HCEC 1CT (cell line): ENCODE data around the gene HBM.
A peak's percentile ranks its signal among the peaks of the same experiment; 100 is the strongest.
"Not testable (repeated sequence)": the region's sequence is repeated elsewhere in the genome, so short reads cannot be mapped to it uniquely, and the experiment has no call there.

Source experiments
- DNase-seq: peaks from one replicate; pipeline ENCODE4 v3.0.0-alpha.2; 2017

Gene HBM

GRCh38 chr16:170788-171187, 5.0 kb downstream of the HBM start:
- no peak for DNase-seq

GRCh38 chr16:172374-172941, 6.7 kb downstream of the HBM start, which contains the start of gene HBA2:
Gene HBA2, plus strand, starts transcription at chr16:172876. Its CDS starts 37 bp downstream, at chr16:172913.
- DNase-seq, result not testable (repeated sequence)

GRCh38 chr16:173211-173854, 7.6 kb downstream of the HBM start:
- DNase-seq, result not testable (repeated sequence)

- DNase-seq, result peak; percentile 5
These were observed 8.4 kb downstream of the HBM start for GRCh38 chr16:173928-174769.

GRCh38 chr16:175011-175949, 9.5 kb downstream of the HBM start:
- DNase-seq, result no peak

- not testable (repeated sequence) for DNase-seq
These were observed 10.2 kb downstream of the HBM start for GRCh38 chr16:176006-176405.

GRCh38 chr16:176477-177382, 11.0 kb downstream of the HBM start, which contains the start of gene HBA1:
Gene HBA1, plus strand, starts transcription at chr16:176680. Its CDS starts 37 bp downstream, at chr16:176717.
- not testable (repeated sequence) for DNase-seq

GRCh38 chr16:177394-177822, 11.6 kb downstream of the HBM start:
- peak; percentile 99 for DNase-seq

- DNase-seq, result no peak
These were observed 12.3 kb downstream of the HBM start for GRCh38 chr16:177981-178667.

- no peak for DNase-seq
These were observed 12.9 kb downstream of the HBM start for GRCh38 chr16:178668-179015.

GRCh38 chr16:179211-180092, 13.7 kb downstream of the HBM start:
- DNase-seq, result no peak

- no peak for DNase-seq
These were observed 14.4 kb downstream of the HBM start, which contains the start of gene HBQ1 for GRCh38 chr16:180101-180675. Gene HBQ1, plus strand, starts transcription at chr16:180459. Its CDS starts 28 bp downstream, at chr16:180487.

GRCh38 chr16:180681-181564, 15.1 kb downstream of the HBM start:
- DNase-seq, result peak; percentile 41

- DNase-seq, result no peak
These were observed 15.8 kb downstream of the HBM start for GRCh38 chr16:181565-182021.

GRCh38 chr16:183005-183404, 17.2 kb downstream of the HBM start:
- no peak for DNase-seq

GRCh38 chr16:185213-185612, 19.4 kb downstream of the HBM start:
- DNase-seq, result no peak

- DNase-seq, result no peak
These were observed 19.9 kb downstream of the HBM start for GRCh38 chr16:185691-186090.

- DNase-seq, result no peak
These were observed 21.6 kb downstream of the HBM start for GRCh38 chr16:187330-187729.
